Vagina (tissue), 2 donors: ENCODE data around the gene CADPS2.

Source experiments
- POLR2A ChIP-seq, 2 donors: fragments of 450-650 bp; IDR thresholded peaks; one replicate each; pipeline ENCODE4 v1.6.1; 2017; ENCODE audit warnings: antibody characterized with exemption in 2 of 2, mild to moderate bottlenecking in 2 of 2, moderate library complexity in 2 of 2
- POLR2AphosphoS5 ChIP-seq, 2 donors: sonication (generic); formaldehyde crosslinking; IDR thresholded peaks; one replicate each; pipeline ENCODE4 v1.9.0; 2017; ENCODE audit warnings: antibody characterized with exemption in 2 of 2, mild to moderate bottlenecking in 2 of 2, low read depth in 1 of 2; ENCODE audit not compliant: insufficient read depth in 1 of 2
- TF ChIP-seq, protein P1 (sequence below), 3 experiments: fragments of 450-650 bp in 2 of 3; fragments of 200-600 bp in 1 of 3; sonication (generic) in 1 of 3; IDR thresholded peaks; one replicate each; pipeline ENCODE4 v1.5.1; 2017 to 2019; ENCODE audit warnings: antibody characterized with exemption in 3 of 3, mild to moderate bottlenecking in 2 of 3, moderate library complexity in 2 of 3

DNA sequence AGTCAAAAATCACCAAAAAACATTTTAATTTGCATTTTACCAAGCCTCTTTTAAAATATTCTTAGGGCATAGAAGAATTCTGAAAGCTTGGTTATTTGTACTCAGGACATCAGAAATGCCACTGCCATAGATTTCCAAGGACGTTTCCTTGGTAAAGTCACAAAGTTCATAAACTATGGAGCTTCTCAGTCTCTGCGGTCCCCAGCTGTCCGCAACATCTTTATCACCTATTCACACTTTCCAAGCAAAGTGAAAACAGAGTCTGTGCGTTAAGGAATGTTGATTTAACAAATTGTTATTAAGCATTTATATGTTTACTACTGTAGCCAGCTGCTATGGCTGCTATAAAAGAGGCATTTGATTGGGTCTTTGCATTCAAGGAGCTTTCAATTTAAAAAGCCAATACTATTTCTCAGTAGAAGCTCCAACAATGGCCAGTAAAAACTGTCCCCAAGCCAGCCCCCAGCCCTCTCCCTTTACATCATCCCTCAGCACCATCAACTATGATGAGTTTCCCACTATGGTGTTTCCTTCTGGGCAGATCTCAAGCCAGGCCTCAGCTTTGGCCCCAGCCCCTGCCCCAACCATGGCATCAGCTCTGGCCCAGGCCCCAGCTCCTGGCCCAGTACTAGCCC is 36.8 kb downstream of the CADPS2 start:
- TF ChIP-seq POLR2AphosphoS5 (IDR thresholded peaks at IDR 0.05; ENCODE audit: insufficient read depth in 1 of 2, low read depth in 1 of 2) (no peak), POLR2A (IDR thresholded peaks at IDR 0.05) (no peak)
- TF ChIP-seq, protein P1, sequence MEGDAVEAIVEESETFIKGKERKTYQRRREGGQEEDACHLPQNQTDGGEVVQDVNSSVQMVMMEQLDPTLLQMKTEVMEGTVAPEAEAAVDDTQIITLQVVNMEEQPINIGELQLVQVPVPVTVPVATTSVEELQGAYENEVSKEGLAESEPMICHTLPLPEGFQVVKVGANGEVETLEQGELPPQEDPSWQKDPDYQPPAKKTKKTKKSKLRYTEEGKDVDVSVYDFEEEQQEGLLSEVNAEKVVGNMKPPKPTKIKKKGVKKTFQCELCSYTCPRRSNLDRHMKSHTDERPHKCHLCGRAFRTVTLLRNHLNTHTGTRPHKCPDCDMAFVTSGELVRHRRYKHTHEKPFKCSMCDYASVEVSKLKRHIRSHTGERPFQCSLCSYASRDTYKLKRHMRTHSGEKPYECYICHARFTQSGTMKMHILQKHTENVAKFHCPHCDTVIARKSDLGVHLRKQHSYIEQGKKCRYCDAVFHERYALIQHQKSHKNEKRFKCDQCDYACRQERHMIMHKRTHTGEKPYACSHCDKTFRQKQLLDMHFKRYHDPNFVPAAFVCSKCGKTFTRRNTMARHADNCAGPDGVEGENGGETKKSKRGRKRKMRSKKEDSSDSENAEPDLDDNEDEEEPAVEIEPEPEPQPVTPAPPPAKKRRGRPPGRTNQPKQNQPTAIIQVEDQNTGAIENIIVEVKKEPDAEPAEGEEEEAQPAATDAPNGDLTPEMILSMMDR (IDR thresholded peaks at IDR 0.05): no peak
